HEK293 (cell line): ENCODE results near the gene STARD9.
"Not testable (repeated sequence)": the region's sequence is repeated elsewhere in the genome, so short reads cannot be mapped to it uniquely, and the experiment has no call there.

ENCODE experiments used
- CTCF ChIA-PET: fragments of 350-600 bp; formaldehyde crosslinking; extraction: SDS; loops from one replicate; lab custom pipeline; 2021; ENCODE audit warnings: antibody characterized with exemption; lab: Yijun Ruan, JAX
- POLR2A ChIA-PET: fragments of 300-600 bp; formaldehyde crosslinking; extraction: SDS; loops from one replicate; lab custom pipeline; 2020; ENCODE audit warnings: antibody characterized with exemption, inconsistent platforms; lab: Yijun Ruan, JAX
- H3K27ac ChIP-seq: fragments of 200-500 bp; sonication (Bioruptor generic); 2 replicates; pipeline ENCODE4 v1.5.1; 2014; ENCODE audit warnings: low read depth, low read length, control low read depth, inconsistent platforms; ENCODE audit errors: extremely low read depth
- H3K36me3 ChIP-seq, 2 experiments: fragments of 200-500 bp in 1 of 2; sonication (Bioruptor generic) in 1 of 2; 1 replicate in 1 of 2; 2 replicates in 1 of 2; pipeline ENCODE4 v1.5.1; 2014 to 2017; ENCODE audit warnings: inconsistent platforms in 2 of 2, low read length in 2 of 2; ENCODE audit not compliant: control insufficient read depth in 2 of 2, insufficient read depth in 1 of 2
- H3K4me1 ChIP-seq: fragments of 200-500 bp; sonication (Bioruptor generic); 2 replicates; pipeline ENCODE4 v1.5.1; 2014; ENCODE audit warnings: mild to moderate bottlenecking, low read length, inconsistent platforms; ENCODE audit not compliant: control insufficient read depth, insufficient read depth
- H3K4me3 ChIP-seq: 2 replicates; pipeline ENCODE4 v1.5.1; 2011; ENCODE audit warnings: low read depth, mild to moderate bottlenecking, control low read depth, low read length, moderate library complexity
- H3K9me3 ChIP-seq: fragments of 200-500 bp; sonication (Bioruptor generic); 2 replicates; pipeline ENCODE4 v1.5.1; 2014; ENCODE audit warnings: low read depth, low read length, inconsistent platforms; ENCODE audit not compliant: control insufficient read depth, insufficient read depth
- BCL11B ChIP-seq: fragments of 450-650 bp; formaldehyde crosslinking; IDR thresholded peaks from 2 replicates; pipeline ENCODE4 v1.5.1; 2016; ENCODE audit warnings: low read depth, missing biosample characterization, missing genetic modification characterization
- GLI2 ChIP-seq: fragments of 450-650 bp; formaldehyde crosslinking; IDR thresholded peaks from 2 replicates; pipeline ENCODE4; 2017; ENCODE audit warnings: missing biosample characterization, missing genetic modification characterization, low read depth, borderline replicate concordance
- GLI4 ChIP-seq: fragments of 450-650 bp; formaldehyde crosslinking; IDR thresholded peaks from 2 replicates; pipeline ENCODE4 v1.5.1; 2016; ENCODE audit warnings: missing biosample characterization, missing genetic modification characterization
- PATZ1 ChIP-seq: fragments of 450-650 bp; formaldehyde crosslinking; IDR thresholded peaks from 2 replicates; pipeline ENCODE4 v1.5.1; 2016; ENCODE audit warnings: missing biosample characterization, missing genetic modification characterization
- PRDM10 ChIP-seq: fragments of 450-650 bp; formaldehyde crosslinking; IDR thresholded peaks from 2 replicates; pipeline ENCODE4 v1.5.1; 2016; ENCODE audit warnings: missing biosample characterization, missing genetic modification characterization
- PRDM2 ChIP-seq: fragments of 450-650 bp; formaldehyde crosslinking; IDR thresholded peaks from 2 replicates; pipeline ENCODE4 v1.5.1; 2016; ENCODE audit warnings: missing biosample characterization, missing genetic modification characterization, borderline replicate concordance
- SALL2 ChIP-seq: fragments of 450-650 bp; formaldehyde crosslinking; IDR thresholded peaks from 2 replicates; pipeline ENCODE4 v1.5.0; 2017; ENCODE audit warnings: missing biosample characterization, mild to moderate bottlenecking, missing genetic modification characterization, borderline replicate concordance
- SCRT1 ChIP-seq: fragments of 450-650 bp; formaldehyde crosslinking; IDR thresholded peaks from 2 replicates; pipeline ENCODE4 v1.5.1; 2016; ENCODE audit warnings: missing biosample characterization, missing genetic modification characterization, borderline replicate concordance
- SCRT2 ChIP-seq: fragments of 450-650 bp; formaldehyde crosslinking; IDR thresholded peaks from 2 replicates; pipeline ENCODE4 v1.5.1; 2016; ENCODE audit warnings: missing biosample characterization, missing genetic modification characterization
- YY1 ChIP-seq: fragments of 450-650 bp; formaldehyde crosslinking; IDR thresholded peaks from 2 replicates; pipeline ENCODE4 v1.5.1; 2018; ENCODE audit warnings: missing biosample characterization, missing genetic modification characterization
- ZBTB21 ChIP-seq: fragments of 450-650 bp; formaldehyde crosslinking; IDR thresholded peaks from 2 replicates; pipeline ENCODE4 v1.5.1; 2017; ENCODE audit warnings: missing biosample characterization, missing genetic modification characterization
- ZNF10 ChIP-seq: fragments of 450-650 bp; formaldehyde crosslinking; IDR thresholded peaks from 2 replicates; pipeline ENCODE4 v1.5.1; 2017; ENCODE audit warnings: missing biosample characterization, missing genetic modification characterization
- ZNF114 ChIP-seq: fragments of 450-650 bp; formaldehyde crosslinking; IDR thresholded peaks from 2 replicates; pipeline ENCODE4 v1.5.0; 2017; ENCODE audit warnings: missing biosample characterization, missing genetic modification characterization
- ZNF133 ChIP-seq: fragments of 450-650 bp; formaldehyde crosslinking; IDR thresholded peaks from 2 replicates; pipeline ENCODE4 v1.5.1; 2016; ENCODE audit warnings: missing biosample characterization, missing genetic modification characterization
- ZNF248 ChIP-seq: fragments of 450-650 bp; formaldehyde crosslinking; IDR thresholded peaks from 2 replicates; pipeline ENCODE4 v1.5.1; 2017; ENCODE audit warnings: missing biosample characterization, missing genetic modification characterization
- ZNF266 ChIP-seq: fragments of 450-650 bp; formaldehyde crosslinking; IDR thresholded peaks from 2 replicates; pipeline ENCODE4 v1.5.1; 2016; ENCODE audit warnings: missing biosample characterization, missing genetic modification characterization, low read depth
- ZNF341 ChIP-seq: fragments of 450-650 bp; formaldehyde crosslinking; IDR thresholded peaks from 2 replicates; pipeline ENCODE4; 2016; ENCODE audit warnings: low read depth, missing biosample characterization, missing genetic modification characterization
- ZNF621 ChIP-seq: fragments of 450-650 bp; formaldehyde crosslinking; IDR thresholded peaks from 2 replicates; pipeline ENCODE4 v1.5.1; 2017; ENCODE audit warnings: missing biosample characterization, missing genetic modification characterization
- ZNF692 ChIP-seq: fragments of 450-650 bp; formaldehyde crosslinking; IDR thresholded peaks from 2 replicates; pipeline ENCODE4 v1.5.1; 2016; ENCODE audit warnings: missing biosample characterization, missing genetic modification characterization

Gene STARD9

GRCh38 chr15:42679285-42680141 is 104.1 kb downstream of the STARD9 start (continued):
- TF ChIP-seq PRDM10 (tag by site-specific recombination) (0 out of 2 replicates have a peak, but pooled peaks have one; percentile 27), ZNF10 (tag by site-specific recombination) (no peak), SCRT2 (tag by site-specific recombination) (peak; percentile 99), ZNF341 (peak; percentile 63; the same call in 1 of the 2 replicates), ZBTB21 (no peak)

- POLR2A ChIA-PET, H3K4me1 ChIP-seq, H3K9me3 ChIP-seq, H3K27ac ChIP-seq, H3K4me3 ChIP-seq: not testable (repeated sequence)
- CTCF ChIA-PET: interaction anchor here (0.7 kb wide), 1 partner anchor 24 kb away, joined by 3 read pairs; no protein-coding TSS in a partner anchor
- H3K36me3 ChIP-seq: peaks cover 0 to 69% of the 10 kb centered on the region in 2 experiments; a peak in 1 of 3 replicates
These were observed 104.7 kb downstream of the STARD9 start for GRCh38 chr15:42680142-42680482.

GRCh38 chr15:42681119-42681518 is 105.7 kb downstream of the STARD9 start:
- Histone ChIP-seq H3K27ac (no peak overlapping the region), H3K4me3 (no peak overlapping the region), H3K36me3 (peaks cover 0 to 69% of the 10 kb centered on the region in 2 experiments; a peak in 1 of 3 replicates), H3K4me1 (no peaks in the 10 kb centered on the region), H3K9me3 (no peaks in the 10 kb centered on the region)
- ChIA-PET POLR2A (no interaction called here), CTCF (interaction anchor here (0.7 kb wide), 1 partner anchor 35 kb away, joined by 3 read pairs; no protein-coding TSS in a partner anchor)
- TF ChIP-seq ZNF621 (tag by site-specific recombination) (no peak), PATZ1 (tag by site-specific recombination) (no peak), ZNF248 (tag by site-specific recombination) (no peak), PRDM2 (no peak), GLI4 (tag by site-specific recombination) (no peak), ZNF266 (tag by site-specific recombination) (no peak), SALL2 (tag by site-specific recombination) (no peak), BCL11B (tag by site-specific recombination) (no peak), ZNF114 (tag by site-specific recombination) (no peak), ZNF133 (tag by site-specific recombination) (no peak), YY1 (tag by site-specific recombination) (no peak), GLI2 (no peak), ZNF692 (tag by site-specific recombination) (no peak), SCRT1 (tag by site-specific recombination) (no peak)
